Endometrial microvascular endothelial cells (primary cell): ENCODE data around the gene PRCD. TPM values are rescaled to one million over a fixed set of nuclear protein-coding genes. Genes with fewer than 3 reads are reported as not detected.

ENCODE experiments used
- in situ Hi-C: cut with HindIII; loops from 2 replicates; pipeline ENCODE4 v1.10.0; 2017; ENCODE audit warnings: low sequenced_read_pairs, low pct_unique_long_range_greater_than_20kb; ENCODE audit errors: inconsistent ontology term
- total RNA-seq: library from RNA; depleted of rRNA; stranded (reverse); fragments of >200 nt; gene quantifications from one replicate; pipeline ENCODE4 v1.2.3, GENCODE V29; 2015; ENCODE audit errors: inconsistent ontology term

PRCD gene
- total RNA-seq, 1 donor from 2014 or later = not detected

GRCh38 chr17:76536511-76537287 lies 3.1 kb upstream of the PRCD start:
- in situ Hi-C loops = no loop called here

- in situ Hi-C loops = no loop called here
Measured at GRCh38 chr17:76537288-76537577, 2.6 kb upstream of the PRCD start.

- in situ Hi-C loops = no loop called here
Measured at GRCh38 chr17:76537578-76538280, 2.1 kb upstream of the PRCD start, which contains the start of gene CYGB. TSS of gene CYGB (minus strand) at chr17:76537709. CDS start at chr17:76537542, 167 bp downstream.

DNA sequence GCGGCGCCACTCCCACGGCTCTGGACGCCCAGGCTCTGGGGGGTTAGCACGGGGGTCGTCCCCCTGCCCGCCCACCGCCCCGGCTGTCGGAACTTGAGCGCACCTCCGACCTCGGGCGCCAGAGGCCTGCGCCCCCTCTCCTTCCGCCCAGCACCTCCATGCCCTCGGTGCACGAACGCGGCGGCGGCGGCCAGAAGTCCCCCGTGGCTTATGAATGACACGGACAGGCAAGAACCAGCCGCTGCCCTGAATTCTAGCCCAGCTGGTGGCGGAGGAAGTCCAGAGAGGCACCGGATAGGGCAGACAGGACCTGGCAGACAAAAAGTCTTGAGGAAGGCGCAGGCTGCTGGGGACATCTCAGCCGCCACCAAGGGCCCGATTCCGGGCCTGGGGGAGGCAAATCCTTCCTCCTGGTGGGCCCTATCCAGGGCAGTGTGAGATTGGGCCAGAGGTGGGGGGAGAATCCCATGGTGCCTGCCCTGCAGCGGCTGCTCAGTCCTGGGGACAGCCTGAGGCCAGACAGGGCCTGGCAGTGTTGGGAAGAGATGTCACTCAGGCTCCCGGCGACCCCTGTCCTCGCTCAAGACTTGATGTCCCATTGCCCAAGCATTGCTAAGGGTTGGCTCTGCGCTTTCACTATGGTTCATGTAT lies 1.4 kb upstream of the PRCD start:
- in situ Hi-C loops = no loop called here

GRCh38 chr17:76538941-76539570 lies 788 bp upstream of the PRCD start:
- in situ Hi-C loops = no loop called here

- in situ Hi-C loops = no loop called here
Measured at GRCh38 chr17:76540381-76541300, 797 bp downstream of the PRCD start.

GRCh38 chr17:76541739-76542454 lies 2.1 kb downstream of the PRCD start:
- in situ Hi-C loops = no loop called here

GRCh38 chr17:76542566-76542971 lies 2.7 kb downstream of the PRCD start:
- in situ Hi-C loops = no loop called here

- in situ Hi-C loops = no loop called here
Measured at GRCh38 chr17:76542984-76543383, 3.1 kb downstream of the PRCD start.

GRCh38 chr17:76543482-76543825 lies 3.6 kb downstream of the PRCD start:
- in situ Hi-C loops = no loop called here

DNA sequence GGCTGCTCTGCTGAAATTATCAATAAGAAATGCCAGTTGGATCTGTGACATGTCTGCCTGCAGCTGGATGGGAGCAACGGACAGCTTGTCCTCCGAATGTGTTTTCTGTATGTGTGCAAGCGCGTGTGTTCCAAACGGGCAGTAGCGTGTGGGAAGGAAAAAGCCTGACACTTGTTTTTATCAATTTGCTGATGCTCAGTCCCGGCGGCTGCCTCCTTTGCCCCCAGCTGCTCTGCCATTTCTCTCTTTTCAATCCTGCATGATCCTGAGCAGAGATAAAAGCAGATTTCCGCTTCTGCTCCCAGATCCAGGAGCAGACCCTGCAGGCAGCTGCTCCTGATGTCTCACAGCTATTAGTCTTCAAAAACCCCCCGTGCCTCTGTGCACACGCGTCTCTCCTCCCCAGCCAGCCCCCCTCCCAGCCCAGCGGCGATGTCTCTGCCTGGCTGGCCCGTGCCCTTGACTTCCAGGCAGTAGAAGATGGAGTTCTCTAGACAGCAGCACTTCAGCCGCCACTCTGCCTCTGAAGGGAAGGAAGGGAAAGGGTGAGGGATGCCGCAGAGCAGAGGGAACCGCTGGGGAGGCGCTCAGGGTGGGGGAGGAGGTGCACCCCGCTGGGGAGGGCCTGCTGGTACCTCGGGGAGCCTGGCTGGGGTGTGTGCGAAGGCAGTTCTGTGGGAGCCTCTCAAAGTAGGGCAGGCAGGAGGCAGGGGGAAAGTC lies 4.1 kb downstream of the PRCD start:
- in situ Hi-C loops = no loop called here

DNA sequence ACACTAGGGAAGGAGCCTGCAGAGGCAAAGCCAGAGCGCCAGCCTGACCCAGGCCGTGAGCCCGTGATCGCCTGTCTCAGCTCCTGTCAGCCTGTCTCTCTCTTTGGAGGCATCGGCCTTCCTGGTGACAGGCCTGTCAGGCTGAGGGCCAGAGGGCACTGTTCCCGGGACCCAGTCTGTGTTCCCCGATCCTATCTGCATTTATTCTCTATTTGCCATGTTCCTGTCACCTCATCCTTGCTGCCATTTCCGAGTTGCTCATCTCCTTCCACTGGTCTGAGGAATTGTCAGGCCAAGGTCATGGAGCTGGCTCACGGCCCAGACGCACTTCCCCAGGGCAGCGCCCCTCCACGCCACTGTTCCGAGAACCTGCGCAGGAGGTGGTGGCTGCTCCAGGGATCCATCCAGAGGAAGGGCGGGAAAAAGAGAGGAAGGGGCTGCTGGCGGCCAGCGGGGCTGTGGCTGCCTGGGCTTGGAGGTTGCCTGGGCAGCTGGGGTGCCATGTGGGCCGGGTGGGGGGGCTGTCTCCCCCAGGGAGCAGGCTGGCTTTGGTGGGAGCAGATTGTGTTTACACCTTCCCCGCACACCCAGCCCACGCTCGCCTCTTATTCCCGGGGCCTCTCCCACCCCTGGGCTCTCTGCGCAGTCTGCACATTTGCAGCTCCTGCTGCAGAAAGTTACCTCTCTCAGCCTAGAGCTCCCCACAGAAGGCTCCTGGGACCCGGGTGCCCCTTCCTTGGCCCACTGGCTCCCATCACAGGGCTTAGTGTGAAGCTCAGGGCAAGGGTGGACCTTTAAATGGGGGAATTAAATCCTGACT lies 4.9 kb downstream of the PRCD start:
- in situ Hi-C loops = no loop called here

GRCh38 chr17:76545918-76546555 lies 6.2 kb downstream of the PRCD start:
- in situ Hi-C loops = no loop called here

DNA sequence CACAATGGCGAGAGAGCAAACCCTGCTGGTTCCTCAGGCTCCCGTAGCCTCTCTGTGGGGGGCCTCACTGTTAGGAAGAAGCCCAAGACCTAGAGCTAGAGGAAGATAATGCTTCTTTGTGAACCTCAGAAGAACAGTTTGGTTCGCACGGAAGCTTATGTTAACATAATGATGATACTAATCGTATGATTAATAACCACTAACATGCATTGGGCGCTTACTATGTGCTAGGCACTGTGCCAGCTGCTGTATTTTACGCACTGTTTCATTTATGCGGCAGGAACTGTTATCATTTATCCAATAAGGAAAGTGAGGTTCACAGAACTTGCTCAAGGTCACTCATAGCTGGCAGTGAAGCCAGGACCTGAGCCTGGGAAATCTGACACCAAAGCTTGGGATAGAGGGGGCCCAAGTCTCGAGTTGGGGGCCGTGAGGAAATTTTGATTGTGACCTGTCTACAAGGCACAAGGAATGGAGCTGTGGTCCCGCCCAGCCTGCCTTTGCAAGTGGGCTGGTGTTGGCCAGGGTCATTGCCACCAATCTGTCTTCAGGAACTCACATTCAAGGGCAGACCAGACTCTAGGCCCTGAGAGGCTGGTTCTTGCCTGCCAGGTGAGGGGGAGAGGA lies 6.8 kb downstream of the PRCD start:
- in situ Hi-C loops = no loop called here

DNA sequence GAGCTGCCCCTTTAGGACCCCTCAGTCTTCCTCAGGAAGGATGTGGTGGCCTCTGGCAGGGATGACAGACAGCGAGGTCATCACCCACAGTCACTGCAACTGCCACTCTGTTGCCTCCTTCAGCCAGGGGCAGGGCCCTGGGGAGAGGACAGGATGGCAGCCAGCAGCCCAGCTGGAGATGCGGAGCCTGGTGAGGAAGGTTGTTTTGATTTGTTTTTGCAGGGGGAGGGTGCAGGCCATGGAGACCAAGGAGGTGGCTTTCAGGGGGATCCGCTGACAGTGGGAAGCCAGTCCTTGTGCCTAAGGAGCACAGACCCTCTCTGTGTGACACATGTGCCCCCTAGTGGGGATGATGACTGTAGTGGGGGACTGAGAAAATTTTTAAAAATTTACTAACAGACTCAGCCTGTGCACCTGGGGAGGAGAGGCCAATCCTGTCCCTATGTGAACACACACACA lies 7.4 kb downstream of the PRCD start:
- in situ Hi-C loops = no loop called here
